GM12872 (cell line): Measurements from ENCODE around the gene HOXC5.

ENCODE experiments used
- TF ChIP-seq, protein P1 (sequence below): IDR thresholded peaks from 3 replicates; pipeline ENCODE4 v1.5.1; 2011; ENCODE audit warnings: low read depth, mild to moderate bottlenecking, low read length, moderate library complexity; ENCODE audit not compliant: insufficient read depth

HOXC5 gene

DNA sequence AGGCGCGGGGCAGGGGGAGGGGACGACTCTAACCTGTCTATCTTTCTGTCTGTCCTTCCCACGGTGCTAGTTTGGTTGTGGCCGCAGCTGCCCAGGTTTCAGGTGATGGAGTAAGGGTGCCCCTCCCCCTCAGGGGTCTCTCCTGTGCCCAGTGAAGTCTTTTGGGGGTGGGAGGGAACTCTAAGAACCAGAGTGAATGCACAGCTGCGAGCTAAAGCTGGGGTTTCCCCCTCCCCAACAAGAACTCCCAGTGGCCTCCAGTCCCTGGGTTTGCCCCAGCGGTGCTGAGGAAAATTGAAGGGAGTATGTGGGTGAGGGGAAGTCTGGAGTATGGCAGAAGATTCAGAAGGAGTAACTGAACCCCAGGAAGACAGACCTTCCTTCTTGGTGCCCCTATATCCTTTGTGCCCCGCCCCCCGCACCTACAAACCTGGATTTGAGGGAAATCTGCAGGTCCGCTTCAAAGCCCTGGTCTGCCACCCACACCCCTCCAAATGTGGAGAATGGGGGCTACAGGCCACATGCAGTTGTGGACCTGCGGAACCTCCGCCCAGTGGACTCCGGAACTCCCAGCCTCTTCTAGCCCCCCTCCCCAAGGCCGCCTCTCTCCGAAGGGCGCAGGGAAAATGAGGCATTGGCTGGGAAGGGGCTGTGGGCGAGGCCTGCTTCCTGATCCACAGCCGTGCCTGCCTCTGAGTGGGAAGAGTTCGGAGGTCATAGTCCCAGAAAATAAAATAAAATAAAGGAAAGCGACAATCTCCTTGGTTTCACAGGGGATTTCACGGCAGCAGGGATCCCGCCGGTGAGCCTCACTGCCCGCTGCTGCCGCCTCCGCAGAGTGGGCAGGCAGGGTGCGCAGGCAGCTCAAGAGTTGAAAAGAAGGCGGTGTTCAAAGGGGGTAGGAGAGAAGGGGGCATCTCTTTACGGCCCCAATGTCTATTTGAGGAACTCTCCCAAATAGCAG is 36.3 kb upstream of the HOXC5 start:
- TF ChIP-seq, protein P1, sequence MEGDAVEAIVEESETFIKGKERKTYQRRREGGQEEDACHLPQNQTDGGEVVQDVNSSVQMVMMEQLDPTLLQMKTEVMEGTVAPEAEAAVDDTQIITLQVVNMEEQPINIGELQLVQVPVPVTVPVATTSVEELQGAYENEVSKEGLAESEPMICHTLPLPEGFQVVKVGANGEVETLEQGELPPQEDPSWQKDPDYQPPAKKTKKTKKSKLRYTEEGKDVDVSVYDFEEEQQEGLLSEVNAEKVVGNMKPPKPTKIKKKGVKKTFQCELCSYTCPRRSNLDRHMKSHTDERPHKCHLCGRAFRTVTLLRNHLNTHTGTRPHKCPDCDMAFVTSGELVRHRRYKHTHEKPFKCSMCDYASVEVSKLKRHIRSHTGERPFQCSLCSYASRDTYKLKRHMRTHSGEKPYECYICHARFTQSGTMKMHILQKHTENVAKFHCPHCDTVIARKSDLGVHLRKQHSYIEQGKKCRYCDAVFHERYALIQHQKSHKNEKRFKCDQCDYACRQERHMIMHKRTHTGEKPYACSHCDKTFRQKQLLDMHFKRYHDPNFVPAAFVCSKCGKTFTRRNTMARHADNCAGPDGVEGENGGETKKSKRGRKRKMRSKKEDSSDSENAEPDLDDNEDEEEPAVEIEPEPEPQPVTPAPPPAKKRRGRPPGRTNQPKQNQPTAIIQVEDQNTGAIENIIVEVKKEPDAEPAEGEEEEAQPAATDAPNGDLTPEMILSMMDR = no peak

DNA sequence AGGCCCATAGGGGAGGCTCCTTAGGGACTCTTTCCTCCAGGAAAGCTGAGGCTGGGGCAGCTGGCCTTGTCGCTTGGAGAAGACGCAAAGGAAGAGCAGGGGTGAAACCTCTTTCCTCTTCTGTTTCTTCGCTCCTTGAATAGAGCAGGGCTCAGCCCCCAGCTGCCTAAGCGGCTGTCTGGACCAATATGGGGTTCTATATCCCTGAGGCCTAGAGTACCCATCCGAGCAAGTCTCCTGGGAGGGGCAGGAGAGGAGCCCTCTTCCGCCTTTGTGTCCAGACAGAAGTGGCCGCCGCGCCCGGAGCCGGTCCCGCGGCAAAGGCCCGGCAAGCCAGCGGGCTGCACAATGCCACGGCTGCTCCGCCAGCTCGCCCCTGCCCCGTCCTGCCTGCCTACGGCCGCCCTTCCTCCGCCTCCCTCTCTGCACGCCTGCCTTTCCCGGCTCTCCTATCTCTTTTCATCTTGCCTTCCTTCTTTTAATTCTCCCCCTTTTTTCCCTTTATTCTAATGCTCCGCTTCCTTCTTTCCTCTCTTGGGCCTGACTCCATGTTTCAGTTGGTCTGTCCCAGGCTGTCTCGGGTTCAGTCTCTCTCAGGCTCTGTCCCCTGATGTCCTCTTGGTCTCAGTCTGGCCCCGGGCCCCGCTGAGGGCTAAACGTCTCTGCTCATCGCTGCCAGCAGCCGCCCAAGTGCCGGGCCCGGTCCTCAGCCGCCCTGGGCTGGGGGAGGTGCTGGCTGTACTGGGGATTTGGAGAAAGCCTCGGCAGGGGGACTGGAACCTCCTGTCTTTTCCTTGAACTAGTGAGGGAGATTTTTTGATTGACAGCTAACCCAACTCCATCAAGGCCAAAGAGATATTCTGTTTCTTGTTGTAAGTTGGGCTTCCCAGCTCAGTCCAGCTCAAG is 35.4 kb upstream of the HOXC5 start:
- TF ChIP-seq, protein P1 = no peak

DNA sequence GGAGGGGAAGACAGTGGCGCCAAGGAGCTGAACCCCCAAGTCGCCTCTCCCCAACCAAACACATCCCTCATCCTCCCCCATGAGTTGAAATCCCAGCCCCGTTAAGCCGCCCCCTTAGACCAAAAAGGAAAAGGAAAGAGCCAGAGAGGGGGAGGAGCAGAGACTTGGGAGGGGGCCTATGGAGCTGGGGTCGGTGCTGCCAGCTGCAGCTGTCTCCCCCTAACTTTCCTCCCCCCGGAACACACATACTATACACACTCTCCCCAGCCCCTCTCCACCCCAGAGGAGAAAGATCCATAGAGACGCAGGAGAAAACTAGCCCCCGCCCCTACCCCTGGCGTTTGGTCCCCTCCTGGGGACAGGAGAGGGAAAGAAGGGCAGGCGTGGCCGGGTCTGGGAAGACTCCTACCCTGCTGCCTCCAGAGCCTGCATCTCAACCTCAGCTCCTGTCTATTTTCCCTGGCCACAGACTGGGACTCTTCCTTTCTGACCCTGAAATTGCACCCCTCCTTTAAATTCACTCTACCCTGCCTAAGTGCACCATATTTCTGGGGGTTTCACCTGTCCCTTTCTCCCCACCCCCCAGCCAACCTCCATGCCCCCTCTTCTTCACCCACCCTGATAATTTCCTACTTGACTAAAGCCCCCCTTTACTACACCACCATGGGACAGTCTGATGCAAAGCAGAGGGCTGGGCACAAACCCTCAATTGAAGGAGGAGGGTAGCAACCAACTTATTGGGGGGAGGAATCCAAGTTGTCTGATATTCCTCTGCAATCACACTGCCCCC is 34.5 kb upstream of the HOXC5 start:
- TF ChIP-seq, protein P1 = no peak

DNA sequence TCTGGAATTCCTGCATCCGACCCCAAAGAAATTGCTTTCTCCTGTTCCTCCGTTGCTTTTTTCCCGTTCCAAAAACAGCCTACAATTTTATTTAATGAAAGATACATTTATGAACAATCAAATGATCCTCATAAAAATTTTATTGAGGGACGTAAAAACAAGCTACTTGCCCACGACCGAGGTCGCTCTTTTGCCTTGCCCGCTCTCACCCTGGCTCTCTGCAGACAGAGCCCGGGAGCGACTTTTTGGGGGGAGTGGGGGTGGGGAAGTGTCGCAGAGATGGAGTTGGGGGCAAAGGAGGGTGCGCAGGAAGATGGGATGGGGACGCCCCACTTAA is 34.0 kb upstream of the HOXC5 start:
- TF ChIP-seq, protein P1 = no peak

DNA sequence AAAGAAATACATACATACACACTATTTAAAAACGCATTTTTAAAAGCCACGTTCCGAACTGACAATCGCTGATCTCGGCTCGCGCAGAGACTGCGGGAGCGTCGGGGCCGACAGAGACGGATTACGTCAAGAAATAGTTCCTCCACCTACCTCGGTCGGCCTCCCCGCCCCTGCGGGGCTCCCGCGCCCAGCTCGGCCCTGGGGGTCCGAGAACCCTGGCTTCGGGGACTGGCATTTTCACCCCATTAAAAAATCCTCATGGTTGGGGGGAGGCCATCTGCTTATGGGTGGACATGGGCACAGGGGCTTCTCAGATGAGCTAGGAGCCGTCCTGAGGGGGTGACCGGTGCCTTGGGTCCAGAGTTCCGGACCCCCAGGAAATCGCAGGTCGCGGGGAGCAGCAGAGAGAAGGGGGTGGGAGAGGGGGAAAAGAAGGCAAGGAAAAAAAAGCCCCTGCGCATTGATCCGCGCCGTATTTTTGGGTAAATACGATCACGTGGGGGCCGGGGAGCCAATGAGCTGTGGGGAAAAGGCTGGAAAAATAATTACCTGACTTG is 33.2 kb upstream of the HOXC5 start:
- TF ChIP-seq, protein P1 = no peak

DNA sequence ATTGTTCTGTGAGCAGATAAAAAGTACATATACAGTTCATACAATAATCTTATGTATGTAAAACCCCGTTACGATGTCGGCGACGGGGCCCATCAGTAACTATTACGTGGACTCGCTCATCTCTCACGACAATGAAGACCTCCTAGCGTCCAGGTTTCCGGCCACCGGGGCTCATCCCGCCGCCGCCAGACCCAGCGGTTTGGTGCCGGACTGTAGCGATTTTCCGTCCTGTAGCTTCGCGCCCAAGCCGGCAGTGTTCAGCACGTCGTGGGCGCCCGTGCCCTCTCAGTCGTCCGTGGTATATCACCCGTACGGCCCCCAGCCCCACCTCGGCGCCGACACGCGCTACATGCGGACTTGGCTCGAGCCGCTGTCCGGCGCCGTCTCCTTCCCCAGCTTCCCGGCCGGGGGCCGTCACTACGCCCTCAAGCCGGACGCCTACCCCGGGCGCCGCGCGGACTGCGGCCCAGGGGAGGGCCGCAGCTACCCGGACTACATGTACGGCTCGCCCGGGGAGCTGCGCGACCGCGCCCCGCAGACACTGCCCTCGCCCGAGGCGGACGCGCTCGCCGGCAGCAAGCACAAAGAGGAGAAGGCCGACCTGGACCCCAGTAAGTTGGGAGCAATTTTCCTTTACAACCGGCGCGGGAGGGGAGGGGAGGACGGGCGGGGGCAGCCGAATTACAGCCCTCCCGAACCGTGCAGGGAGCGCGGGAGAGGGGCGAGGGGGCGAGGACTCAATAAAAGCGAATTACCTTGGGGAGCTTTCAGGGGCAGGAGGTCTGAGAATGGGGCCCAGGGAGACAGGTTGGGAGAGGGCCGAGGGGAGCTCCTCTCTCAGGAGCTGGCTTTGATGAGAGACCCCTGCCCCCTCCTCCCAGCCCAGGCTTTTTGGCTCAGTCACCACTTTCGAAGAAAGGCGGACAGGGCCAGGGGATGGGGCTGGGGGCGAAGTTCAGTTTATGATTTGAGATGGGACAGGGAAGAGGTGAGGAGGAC is 32.4 kb upstream of the HOXC5 start, which contains the start of gene HOXC9:
Gene HOXC9, plus strand, starts transcription at position 46 of the 999 bp plus-strand sequence. Its CDS starts 28 bp downstream, at position 74.
- TF ChIP-seq, protein P1 = no peak
